GM21723 (cell line): ENCODE data around the gene OR56A1.
"Not testable (repeated sequence)": the region's sequence is repeated elsewhere in the genome, so short reads cannot be mapped to it uniquely, and the experiment has no call there.

Experiments
- ATAC-seq: cut with Tn5 transposase; IDR thresholded peaks from one replicate; pipeline ENCODE4 v1.9.1; 2021; ENCODE audit warnings: mild to moderate bottlenecking, moderate library complexity; ENCODE audit not compliant: unreplicated experiment

The OR56A1 gene

DNA sequence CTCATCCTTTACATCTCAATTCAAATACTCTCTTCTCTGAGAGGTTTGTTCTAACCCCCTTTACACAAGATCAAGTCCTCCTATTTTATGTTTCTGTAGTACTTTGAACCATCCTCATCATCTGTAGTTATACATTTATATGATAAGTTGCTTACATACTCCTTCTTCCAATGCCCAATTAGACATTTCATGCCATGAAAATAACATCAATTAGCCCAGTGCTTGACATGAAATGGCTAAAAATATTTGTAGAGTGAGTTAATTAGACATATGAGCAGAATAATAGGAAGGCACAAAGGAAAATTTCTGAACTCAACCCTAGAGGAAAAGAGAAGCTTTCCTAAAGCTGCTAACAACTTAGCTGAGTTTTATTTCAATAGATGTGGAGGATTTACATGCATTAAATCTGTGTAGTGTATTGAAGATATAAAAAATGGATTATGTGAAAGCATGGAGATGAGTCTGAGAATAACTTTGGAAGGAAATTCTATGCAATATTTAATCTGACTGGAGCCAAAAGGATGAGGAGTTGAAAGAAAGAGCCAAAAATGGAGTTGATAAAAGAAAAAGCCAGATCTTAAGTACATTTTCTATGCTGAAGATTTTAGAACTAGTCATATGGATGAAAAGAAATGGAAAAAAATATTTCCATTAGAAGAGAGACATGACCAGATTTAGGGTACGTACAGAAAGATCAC, at the start of gene OR56A1:
OR56A1 (minus strand) TSS at position 51 of the 698 bp plus-strand sequence. CDS start 3,066 bp downstream, outside the sequence.
- ATAC-seq = no peak

GRCh38 chr11:6079463-6079862, 48.9 kb upstream of the OR56A1 start:
- ATAC-seq = no peak

DNA sequence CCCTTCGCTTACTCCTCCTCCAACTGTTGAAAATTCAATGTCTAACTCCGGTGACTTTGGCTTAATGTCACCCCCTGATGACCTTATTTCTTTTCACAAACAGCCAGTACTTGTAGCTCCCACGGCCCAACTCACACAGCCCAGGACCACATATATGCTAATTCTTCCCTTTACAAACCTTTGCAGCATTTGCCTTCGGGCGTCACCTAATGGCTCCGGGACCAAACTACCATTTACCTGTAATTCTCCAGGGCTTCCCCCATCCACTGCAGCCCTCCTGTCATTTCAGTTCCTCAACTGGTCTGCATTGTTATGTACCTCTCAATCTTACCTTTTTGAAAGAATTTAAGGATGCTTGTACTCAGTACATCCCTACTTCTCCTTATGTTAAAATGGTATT, 47.2 kb upstream of the OR56A1 start:
- no peak for ATAC-seq

DNA sequence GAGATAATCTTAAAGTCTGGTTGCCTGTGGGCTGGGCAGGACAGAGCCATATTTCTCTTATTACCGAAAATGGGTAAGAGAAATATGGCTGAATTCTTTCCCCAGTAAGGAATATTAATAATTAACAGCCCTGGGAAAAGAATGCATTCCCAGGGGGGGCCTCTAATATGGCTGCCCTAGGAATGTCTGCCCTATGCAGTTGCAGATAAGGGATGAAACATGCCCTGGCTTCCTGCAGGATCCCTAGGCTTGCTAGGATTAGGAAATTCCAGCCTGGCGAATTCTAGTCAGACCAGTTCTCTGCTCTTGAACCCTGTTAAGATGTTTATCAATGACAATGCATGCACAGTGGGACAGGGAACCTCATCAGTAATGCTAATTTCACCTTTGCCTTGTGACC, 45.9 kb upstream of the OR56A1 start:
- ATAC-seq = not testable (repeated sequence)

DNA sequence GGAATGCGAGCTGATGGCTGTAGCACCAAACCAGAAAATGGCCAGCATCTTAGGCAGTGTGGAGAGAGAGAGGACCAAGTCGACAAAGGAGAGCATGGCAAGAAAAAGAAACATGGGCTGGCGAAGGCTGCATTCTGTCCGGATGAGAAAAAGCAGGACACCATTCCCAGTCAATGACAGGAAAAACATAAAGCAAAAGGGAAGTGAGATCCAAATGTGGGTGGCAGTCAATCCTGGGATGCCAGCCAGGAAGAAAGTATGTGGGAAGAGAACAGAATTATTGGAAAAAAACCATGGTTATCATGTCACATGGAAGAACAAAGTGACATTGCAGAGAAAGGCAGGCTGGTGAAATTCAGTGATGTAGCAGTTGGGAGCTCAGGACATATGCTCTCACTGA, 36.9 kb upstream of the OR56A1 start:
- no peak for ATAC-seq

- ATAC-seq = no peak
Observed at GRCh38 chr11:6062691-6063358, 32.3 kb upstream of the OR56A1 start.

DNA sequence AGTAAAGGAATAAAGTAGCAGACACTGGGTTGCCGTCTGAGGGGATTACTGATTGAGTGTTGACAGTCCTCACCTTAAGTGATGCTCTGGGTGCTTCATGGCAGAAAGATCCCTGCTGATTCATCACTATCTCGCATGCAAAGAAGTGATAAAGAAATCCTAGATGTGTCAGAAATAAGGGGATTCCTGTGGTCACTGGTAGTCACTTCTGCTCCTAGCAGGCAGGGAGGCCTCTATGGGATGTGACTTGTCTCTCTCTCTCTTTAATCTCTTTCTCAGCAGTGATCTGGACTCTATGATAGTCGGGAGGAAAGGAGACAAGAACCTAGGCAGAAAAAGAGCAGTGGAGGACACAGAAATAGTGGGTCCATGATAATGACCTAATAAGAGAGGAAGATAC, 30.9 kb upstream of the OR56A1 start:
- no peak for ATAC-seq

DNA sequence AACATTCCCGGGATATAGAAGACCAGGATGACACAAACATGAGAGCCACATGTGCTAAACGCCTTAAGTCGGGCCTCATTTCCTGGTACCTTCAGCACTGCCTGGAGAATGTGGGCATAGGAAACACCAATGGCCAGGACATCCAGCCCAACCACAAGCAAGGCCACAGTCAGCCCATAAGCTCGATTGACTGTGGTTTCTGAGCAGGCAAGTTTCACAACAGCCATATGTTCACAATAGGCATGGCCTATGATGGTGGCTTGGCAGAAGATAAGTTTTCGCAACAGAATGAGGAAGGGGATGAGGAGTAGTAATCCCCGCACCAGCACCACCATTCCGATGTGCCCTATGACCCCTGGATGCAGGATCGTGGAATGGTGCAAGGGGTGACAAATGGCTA, 26.9 kb upstream of the OR56A1 start:
- no peak for ATAC-seq

GRCh38 chr11:6055569-6055968, 25.0 kb upstream of the OR56A1 start:
- ATAC-seq = no peak

DNA sequence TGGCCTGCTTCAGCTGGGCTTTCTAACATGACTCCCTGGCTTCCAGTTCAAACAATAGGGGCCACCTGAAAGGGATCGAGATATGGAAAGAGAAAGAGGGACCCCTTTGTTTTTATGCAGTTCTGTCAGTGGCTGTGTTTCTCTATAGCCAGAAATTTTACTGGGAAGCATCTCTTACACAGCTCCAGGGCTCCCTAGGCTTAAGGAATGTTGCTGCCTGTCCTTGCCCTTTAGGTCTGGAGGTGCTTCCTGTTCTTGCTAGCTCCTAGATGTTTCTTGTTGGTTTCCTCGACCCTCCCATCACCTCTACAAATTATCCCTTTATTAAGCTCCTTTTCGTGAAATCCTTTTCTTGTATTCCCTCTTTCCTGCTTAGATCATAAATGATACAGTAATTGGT, 21.8 kb upstream of the OR56A1 start:
- ATAC-seq = no peak

DNA sequence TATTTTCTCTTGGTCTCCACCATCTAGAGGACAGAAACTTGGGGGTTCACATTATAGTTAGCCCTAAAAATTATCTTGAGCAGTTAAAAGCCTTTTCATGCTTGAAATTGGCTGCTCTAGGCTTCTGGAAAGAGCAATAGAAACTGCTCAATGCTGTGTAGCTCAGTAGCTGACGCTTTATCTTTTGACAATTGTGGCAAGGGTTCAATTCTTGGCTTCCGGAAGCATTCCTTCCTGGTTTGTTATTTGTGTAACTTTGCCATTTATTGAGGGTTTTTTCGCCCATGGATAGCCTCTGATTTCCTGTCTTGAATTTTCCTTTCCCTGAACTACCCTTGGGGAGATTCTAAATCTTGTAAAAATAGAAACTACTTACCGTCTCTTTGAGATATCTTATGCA, 10.3 kb upstream of the OR56A1 start:
- ATAC-seq = no peak

DNA sequence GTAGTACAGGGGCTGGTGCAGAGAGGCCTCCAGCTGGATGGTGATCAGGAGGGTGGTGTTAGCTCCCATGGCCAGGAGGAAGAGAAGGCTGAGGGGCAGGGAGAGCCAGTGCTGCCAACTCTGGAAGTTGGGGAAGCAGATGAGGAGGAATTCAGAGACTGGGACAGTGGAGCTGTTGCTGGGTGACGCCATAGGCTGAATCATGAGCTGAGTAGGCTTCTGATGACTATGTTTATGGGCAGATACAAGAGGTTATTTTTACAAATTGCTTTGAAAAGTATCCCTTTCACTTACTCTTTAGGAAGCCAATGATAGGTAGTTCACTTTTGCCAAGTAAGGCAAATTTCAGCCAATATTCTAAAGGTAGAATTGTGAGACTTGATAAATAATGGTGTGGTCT, 3.1 kb downstream of the OR56A1 start:
- ATAC-seq = no peak

DNA sequence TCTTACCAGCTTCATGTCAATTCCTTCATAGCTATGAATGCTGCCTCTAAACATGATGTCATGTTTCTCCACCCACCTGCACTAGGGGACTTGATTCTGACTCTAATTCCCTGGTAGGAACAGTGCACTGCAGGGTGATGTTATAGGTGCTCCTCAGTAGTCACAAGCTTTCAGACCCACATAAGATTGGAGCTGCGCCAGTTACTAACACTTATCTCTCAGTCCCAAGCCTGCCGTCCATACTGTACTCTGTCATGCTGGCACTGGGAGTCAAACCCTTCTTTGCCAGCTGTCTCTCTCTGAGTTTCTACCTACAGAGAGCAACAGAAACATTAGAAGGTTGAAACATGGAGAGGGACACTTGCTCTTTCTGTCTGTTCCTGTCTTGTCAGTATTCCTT, 5.5 kb downstream of the OR56A1 start:
- ATAC-seq = no peak

- ATAC-seq = no peak
Observed at GRCh38 chr11:6022956-6023355, 7.6 kb downstream of the OR56A1 start.

GRCh38 chr11:6013042-6013441, 17.5 kb downstream of the OR56A1 start:
- ATAC-seq = no peak

DNA sequence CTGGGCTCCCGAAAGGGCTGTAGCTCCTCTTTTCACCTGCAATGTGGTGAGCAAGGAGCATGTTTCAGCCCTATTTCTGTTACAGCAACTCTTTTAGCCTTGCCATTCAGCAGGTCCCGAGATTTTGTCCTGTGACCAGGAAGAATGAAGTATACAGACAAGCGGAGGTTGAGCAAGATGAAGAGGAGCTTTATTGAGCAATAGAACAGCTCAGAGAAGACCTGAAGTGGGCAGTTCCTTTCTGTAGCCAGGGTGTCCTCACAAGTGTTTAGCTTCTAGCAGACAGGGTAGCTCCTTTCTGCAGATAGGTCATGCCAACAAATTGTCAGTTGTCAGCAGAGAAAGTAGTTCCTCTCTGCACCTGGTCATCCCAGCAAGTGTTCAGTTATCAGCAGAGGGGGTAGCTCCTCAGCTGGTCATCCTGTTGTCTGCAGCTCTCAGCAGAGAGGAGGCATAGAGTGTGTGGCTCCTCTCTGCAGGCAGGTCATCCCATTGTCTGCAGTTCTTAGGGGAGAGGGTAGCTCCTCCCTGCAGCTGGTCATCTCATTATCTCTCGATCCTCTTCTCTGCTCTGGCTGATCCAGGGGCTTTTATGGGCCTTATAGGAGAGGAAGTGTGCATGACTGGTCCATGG, 18.4 kb downstream of the OR56A1 start:
- no peak for ATAC-seq

GRCh38 chr11:6006846-6007245, 23.7 kb downstream of the OR56A1 start, which contains the start of gene OR56A4:
OR56A4 (minus strand) TSS chr11:6006946; CDS start chr11:6002992, 3,954 bp downstream.
- no peak for ATAC-seq

DNA sequence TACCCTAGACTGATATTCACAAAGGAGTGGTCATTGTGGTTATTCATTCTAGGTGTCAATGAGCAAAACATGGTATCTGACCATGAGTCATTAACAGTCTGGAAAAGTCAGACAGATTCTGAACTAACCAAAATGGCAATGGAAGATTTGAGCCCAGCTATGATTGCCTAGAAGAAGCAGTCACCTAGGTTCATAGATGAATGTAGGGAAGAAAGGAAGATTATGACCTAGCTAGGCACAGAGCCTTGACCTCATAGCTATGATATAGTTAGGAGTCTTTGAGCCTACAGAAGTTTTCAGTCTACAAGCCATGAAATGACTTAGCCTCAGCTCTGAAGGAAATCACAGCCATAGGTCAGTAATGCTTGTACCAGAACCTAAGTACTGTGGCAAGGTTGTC, 24.2 kb downstream of the OR56A1 start:
- no peak for ATAC-seq

DNA sequence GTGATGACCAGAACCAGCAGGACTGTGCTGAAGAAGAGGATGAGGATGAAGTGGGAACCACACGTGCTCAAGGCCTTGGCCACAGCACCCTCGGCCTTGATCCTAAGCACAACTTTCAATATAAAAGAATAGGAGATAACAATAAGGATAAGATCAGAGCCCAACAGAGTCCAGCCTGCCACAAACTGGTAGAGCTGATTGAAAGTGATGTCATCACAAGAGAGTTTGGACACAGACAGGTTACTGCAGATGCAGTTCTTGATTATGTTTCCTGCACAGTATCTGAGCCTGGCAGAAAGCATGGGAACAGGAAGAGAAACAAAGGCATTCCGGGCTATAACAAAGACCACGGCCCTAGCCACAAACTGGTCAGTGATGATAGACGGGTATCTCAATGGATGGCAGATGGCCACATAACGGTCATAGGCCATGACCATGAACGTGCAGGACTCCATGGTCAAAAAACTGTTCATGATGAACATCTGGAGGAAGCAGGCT, 28.3 kb downstream of the OR56A1 start:
- ATAC-seq = no peak

DNA sequence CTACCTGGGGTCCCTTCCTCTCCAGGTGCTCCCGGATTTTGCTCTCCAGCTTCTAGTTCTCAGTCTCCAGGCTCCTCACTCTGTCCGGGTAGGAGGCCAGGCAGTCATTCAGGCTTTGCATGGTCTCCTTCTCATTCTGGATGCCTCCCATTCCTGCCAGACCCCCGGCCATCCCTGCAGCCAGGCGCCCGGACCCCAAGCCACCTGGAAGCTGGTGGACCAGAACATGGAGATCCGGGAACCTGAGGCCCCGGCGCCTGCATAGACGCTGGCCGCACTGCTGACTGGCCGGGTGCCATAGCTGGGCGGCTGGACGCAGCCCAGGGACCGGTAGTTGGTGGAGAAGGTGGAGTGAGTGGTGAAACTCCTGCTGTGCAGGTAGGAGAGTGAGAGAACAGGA, 35.8 kb downstream of the OR56A1 start:
- no peak for ATAC-seq

GRCh38 chr11:5992604-5993251, 37.8 kb downstream of the OR56A1 start:
- ATAC-seq = no peak
